WTC11 (cell line): ENCODE measurements around the gene TMEM253.

Source experiments
- ATF1 ChIP-seq: sonication (generic); formaldehyde crosslinking; IDR thresholded peaks from 2 replicates; pipeline ENCODE4 v1.8.1; 2023; ENCODE audit warnings: mild to moderate bottlenecking, moderate library complexity, missing genetic modification reagents
- CBFB ChIP-seq: sonication (generic); formaldehyde crosslinking; IDR thresholded peaks from 2 replicates; pipeline ENCODE4 v1.8.1; 2022; ENCODE audit warnings: mild to moderate bottlenecking, low read depth, missing genetic modification reagents
- FOXK1 ChIP-seq: sonication (generic); formaldehyde crosslinking; IDR thresholded peaks from 2 replicates; pipeline ENCODE4 v1.8.0; 2022; ENCODE audit warnings: mild to moderate bottlenecking, moderate library complexity, missing genetic modification reagents
- FOXP1 ChIP-seq: sonication (generic); formaldehyde crosslinking; IDR thresholded peaks from 2 replicates; pipeline ENCODE4 v1.8.0; 2022; ENCODE audit warnings: missing genetic modification reagents, mild to moderate bottlenecking, moderate library complexity, borderline replicate concordance
- GABPB1 ChIP-seq: sonication (generic); formaldehyde crosslinking; IDR thresholded peaks from 2 replicates; pipeline ENCODE4 v1.8.1; 2023; ENCODE audit warnings: mild to moderate bottlenecking, missing genetic modification reagents
- GTF2I ChIP-seq: fragments of 250-450 bp; sonication (Bioruptor Pico); conservative IDR thresholded peaks from 2 replicates; pipeline ENCODE4 v1.4.0; 2021; ENCODE audit warnings: mild to moderate bottlenecking
- HMGXB4 ChIP-seq: sonication (generic); formaldehyde crosslinking; IDR thresholded peaks from 2 replicates; pipeline ENCODE4 v1.8.1; 2023; ENCODE audit warnings: mild to moderate bottlenecking, moderate library complexity, missing genetic modification reagents
- JUN ChIP-seq: sonication (generic); formaldehyde crosslinking; IDR thresholded peaks from 2 replicates; pipeline ENCODE4 v1.8.0; 2023; ENCODE audit warnings: mild to moderate bottlenecking, missing genetic modification reagents
- NFYB ChIP-seq: sonication (generic); formaldehyde crosslinking; conservative IDR thresholded peaks from 2 replicates; pipeline ENCODE4 v1.8.0; 2022; ENCODE audit warnings: low read depth, missing genetic modification reagents
- TP53 ChIP-seq: sonication (generic); formaldehyde crosslinking; IDR thresholded peaks from 2 replicates; pipeline ENCODE4 v1.8.1; 2023; ENCODE audit warnings: mild to moderate bottlenecking, missing genetic modification reagents
- ZNF138 ChIP-seq: sonication (generic); formaldehyde crosslinking; conservative IDR thresholded peaks from 2 replicates; pipeline ENCODE4 v1.8.1; 2022; ENCODE audit warnings: mild to moderate bottlenecking, moderate library complexity, missing genetic modification reagents
- TF ChIP-seq, protein P1 (sequence below): fragments of 200-600 bp; IDR thresholded peaks from 2 replicates; pipeline ENCODE4 v1.8.0; 2022; ENCODE audit warnings: antibody characterized with exemption

DNA sequence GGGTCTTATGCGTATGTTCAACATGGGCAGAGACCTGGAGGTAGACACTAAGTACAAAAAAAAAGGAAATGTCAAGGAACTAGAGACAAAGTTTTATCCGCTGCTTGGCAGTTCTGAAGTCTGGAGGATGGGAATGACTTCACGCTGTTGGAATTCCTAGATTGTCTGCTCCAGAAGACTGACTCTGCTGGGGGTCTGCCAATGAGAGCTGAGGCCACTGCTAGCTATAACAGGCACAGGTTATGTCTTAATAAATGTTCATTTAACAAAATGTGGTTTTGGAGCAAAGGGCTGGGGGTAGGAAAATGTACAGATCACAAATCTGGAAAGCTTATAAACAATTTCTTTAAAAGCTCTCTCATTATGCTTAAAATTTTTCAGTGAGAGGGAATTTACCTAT lies 37.4 kb upstream of the TMEM253 start:
- TF ChIP-seq, protein P1, sequence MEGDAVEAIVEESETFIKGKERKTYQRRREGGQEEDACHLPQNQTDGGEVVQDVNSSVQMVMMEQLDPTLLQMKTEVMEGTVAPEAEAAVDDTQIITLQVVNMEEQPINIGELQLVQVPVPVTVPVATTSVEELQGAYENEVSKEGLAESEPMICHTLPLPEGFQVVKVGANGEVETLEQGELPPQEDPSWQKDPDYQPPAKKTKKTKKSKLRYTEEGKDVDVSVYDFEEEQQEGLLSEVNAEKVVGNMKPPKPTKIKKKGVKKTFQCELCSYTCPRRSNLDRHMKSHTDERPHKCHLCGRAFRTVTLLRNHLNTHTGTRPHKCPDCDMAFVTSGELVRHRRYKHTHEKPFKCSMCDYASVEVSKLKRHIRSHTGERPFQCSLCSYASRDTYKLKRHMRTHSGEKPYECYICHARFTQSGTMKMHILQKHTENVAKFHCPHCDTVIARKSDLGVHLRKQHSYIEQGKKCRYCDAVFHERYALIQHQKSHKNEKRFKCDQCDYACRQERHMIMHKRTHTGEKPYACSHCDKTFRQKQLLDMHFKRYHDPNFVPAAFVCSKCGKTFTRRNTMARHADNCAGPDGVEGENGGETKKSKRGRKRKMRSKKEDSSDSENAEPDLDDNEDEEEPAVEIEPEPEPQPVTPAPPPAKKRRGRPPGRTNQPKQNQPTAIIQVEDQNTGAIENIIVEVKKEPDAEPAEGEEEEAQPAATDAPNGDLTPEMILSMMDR: no peak
- TF ChIP-seq TP53 (CRISPR knock-in tag) (no peak), HMGXB4 (CRISPR knock-in tag) (no peak), FOXP1 (no peak), ATF1 (no peak), GTF2I (no peak), CBFB (no peak), NFYB (CRISPR knock-in tag) (no peak), JUN (no peak), FOXK1 (CRISPR knock-in tag) (no peak), GABPB1 (CRISPR knock-in tag) (no peak), ZNF138 (CRISPR knock-in tag) (no peak)
